GM18517 (cell line): ENCODE measurements around the gene OGDHL.
"Not testable (repeated sequence)": the region's sequence is repeated elsewhere in the genome, so short reads cannot be mapped to it uniquely, and the experiment has no call there.

Experiments used
- ATAC-seq: cut with Tn5 transposase; IDR thresholded peaks from one replicate; pipeline ENCODE4 v1.9.1; 2021; ENCODE audit warnings: mild to moderate bottlenecking, moderate library complexity; ENCODE audit not compliant: unreplicated experiment

Gene OGDHL

GRCh38 chr10:49756641-49757040, 5.5 kb downstream of the OGDHL start:
- no peak for ATAC-seq

- no peak for ATAC-seq
These were observed 6.1 kb downstream of the OGDHL start for GRCh38 chr10:49756031-49756430.

GRCh38 chr10:49754951-49755350, 7.2 kb downstream of the OGDHL start:
- ATAC-seq = not testable (repeated sequence)

GRCh38 chr10:49752584-49752983, 9.5 kb downstream of the OGDHL start:
- no peak for ATAC-seq

GRCh38 chr10:49751636-49752510, 10.2 kb downstream of the OGDHL start:
- ATAC-seq = no peak

DNA sequence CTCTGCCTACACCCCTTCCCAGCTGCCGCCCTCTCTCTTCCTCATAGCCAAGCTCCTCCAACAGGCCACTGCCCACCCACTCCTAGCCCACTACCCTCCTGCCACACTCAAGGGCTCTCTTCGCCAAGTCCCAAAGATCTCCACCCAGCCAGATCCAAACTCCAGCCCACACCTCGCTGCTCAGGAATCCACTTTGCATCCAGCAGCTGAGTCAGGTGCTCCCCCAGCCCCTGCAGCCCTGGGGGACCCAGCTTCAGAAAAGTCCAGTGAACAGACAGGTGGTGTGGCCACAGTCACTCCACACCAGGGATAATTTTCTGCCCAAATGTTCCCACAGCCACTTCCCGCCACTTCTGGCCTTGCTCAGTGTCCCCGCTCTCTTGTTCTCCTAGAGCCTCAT, 10.9 kb downstream of the OGDHL start:
- no peak for ATAC-seq

GRCh38 chr10:49750546-49750945, 11.6 kb downstream of the OGDHL start:
- no peak for ATAC-seq

GRCh38 chr10:49749556-49750491, 12.3 kb downstream of the OGDHL start:
- no peak for ATAC-seq

DNA sequence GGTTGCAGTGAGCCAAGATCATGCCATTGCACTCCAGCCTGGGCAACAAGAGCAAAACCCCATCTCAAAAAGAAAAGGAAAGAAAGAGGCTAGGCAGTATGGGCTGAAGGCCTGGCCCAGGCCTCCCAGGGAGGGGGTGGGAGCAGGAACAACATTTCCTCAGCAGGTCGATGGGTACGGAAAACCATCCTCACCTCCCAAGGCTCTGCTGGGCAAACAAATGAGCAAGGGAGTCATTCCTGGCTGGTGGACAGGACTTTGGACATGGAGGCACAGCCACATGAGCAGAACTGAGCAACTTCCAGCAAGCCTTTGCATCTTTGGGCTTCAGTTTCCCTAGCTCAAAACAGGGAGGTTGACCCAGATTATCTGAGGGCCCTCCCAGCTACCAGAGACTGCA, 13.0 kb downstream of the OGDHL start:
- no peak for ATAC-seq

GRCh38 chr10:49748006-49748405, 14.1 kb downstream of the OGDHL start:
- ATAC-seq = no peak

DNA sequence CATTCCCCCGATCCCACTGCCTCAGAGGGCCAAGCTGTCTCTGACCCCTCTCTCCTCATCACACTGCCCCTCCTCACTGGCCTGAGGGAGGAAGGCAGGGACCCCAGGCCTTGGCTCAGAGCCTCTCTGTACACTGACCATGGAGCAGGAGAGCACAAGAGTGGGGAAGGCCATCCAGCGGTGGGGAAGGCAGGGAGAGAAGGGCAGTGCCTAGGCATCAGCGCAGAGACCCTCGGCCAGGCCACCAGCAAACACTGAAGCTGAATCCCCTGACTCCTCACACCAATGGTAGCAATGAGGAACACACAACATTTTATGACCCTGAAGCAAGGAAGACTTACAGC, 14.8 kb downstream of the OGDHL start:
- ATAC-seq = no peak

DNA sequence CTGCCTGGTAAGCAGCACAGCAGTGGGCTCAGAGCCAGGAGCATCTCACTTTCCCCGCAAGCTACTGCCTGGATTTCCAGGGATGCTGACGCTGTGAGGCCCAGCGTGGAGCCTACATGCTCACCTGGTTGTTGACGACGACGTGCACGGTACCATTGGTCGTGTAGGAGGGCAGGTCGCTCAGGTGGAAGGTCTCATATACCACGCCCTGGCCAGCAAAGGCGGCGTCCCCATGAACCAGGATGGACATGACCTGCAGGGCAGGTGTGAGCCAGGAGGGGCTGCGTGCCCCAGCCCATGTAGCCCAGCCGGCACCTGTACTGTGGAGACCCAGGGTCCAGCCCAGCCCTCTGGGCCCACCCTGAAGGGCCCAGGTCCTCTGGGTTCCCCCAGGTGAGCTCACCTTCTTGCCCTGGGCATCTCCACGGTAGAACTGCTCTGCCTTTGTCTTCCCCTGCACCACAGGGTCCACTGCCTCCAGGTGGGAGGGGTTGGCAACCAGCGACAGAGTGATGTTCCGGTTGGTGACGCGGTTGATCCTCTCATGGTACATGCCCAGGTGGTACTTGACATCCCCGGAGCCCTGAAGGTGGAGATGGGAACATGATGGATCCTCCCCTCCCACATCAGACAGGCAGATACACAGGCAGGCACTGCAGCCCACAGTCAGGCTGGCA, 15.4 kb downstream of the OGDHL start:
- ATAC-seq = no peak

- no peak for ATAC-seq
These were observed 16.4 kb downstream of the OGDHL start for GRCh38 chr10:49745756-49746155.

- no peak for ATAC-seq
These were observed 17.1 kb downstream of the OGDHL start for GRCh38 chr10:49744924-49745605.

GRCh38 chr10:49744091-49744685, 17.9 kb downstream of the OGDHL start:
- no peak for ATAC-seq

DNA sequence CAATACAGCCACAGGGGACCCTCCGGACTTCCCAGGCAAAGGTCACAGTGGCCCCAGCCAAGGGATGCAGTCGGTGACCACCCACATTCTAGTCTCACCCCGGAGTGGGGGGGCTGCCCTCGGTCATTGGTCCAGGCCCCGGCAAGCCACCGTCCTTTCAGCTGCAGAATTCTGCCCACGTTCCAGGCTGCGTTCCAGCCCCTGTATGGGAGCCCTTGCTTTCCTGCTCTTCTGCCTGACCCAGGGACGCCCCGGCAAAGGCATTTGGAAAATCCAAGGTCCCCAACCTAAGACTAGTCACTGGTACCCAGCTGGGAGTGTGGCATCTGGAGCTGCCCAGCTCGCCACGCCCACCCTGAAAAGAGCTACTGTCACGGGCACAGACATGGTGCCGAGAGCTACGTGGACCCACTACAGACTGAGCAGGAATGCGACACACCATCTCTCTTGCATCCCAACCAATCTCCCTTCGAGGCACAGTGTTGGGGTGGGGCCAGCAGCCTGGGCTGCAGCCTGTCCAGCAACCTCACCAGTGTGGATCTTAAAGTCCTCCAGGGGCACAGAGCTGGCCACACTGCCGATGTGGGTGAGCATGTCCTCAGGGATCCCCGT, 18.6 kb downstream of the OGDHL start:
- ATAC-seq = no peak

GRCh38 chr10:49742683-49743463, 19.2 kb downstream of the OGDHL start:
- no peak for ATAC-seq

- ATAC-seq = no peak
These were observed 20.8 kb downstream of the OGDHL start for GRCh38 chr10:49741108-49741995.
